Tibial artery (tissue), 4 donors: ENCODE measurements around the gene MYO1B.
A peak's percentile ranks its signal among the peaks of the same experiment; 100 is the strongest.

Source experiments
- DNase-seq, 2 donors: peaks; one replicate each; pipeline ENCODE4 v3.0.0-alpha.2; 2019
- H3K27ac ChIP-seq, 2 donors: fragments of 200-600 bp; sonication (generic) in 1 of 2; 1 replicate in 1 of 2; 2 replicates in 1 of 2; pipeline ENCODE4 v1.5.1; 2018 to 2019; ENCODE audit warnings: mild to moderate bottlenecking in 1 of 2
- H3K27me3 ChIP-seq, 2 donors: fragments of 200-600 bp; sonication (generic) in 1 of 2; one replicate each; pipeline versions ENCODE4 v1.5.1 to v1.6.0; 2016 to 2019
- H3K36me3 ChIP-seq, 3 donors: fragments of 200-600 bp; sonication (generic) in 2 of 3; one replicate each; pipeline ENCODE4 v1.5.1; 2016 to 2019; ENCODE audit warnings: mild to moderate bottlenecking in 2 of 3
- H3K4me1 ChIP-seq, 4 donors: fragments of 200-600 bp; sonication (generic) in 2 of 4; 1 replicate in 3 of 4; 2 replicates in 1 of 4; pipeline ENCODE4 v1.5.1; 2016 to 2019
- H3K4me3 ChIP-seq, 2 donors: fragments of 200-600 bp; sonication (generic) in 1 of 2; 1 replicate in 1 of 2; 2 replicates in 1 of 2; pipeline ENCODE4 v1.5.1; 2018 to 2019; ENCODE audit warnings: mild to moderate bottlenecking in 2 of 2
- H3K9me3 ChIP-seq, 3 donors: fragments of 200-600 bp; sonication (generic) in 1 of 3; one replicate each; pipeline ENCODE4 v1.5.1; 2016 to 2019
- intact Hi-C: fragments of 100-400 bp; cut with DNase I; formaldehyde crosslinking; loops from one replicate; pipeline ENCODE4 v1.15.0; 2023; ENCODE audit warnings: low total_unique reads
- TF ChIP-seq, protein P1 (sequence below), 2 experiments: fragments of 200-600 bp in 1 of 2; fragments of 450-650 bp in 1 of 2; IDR thresholded peaks; one replicate each; pipeline ENCODE4 v1.5.1; 2017 to 2019; ENCODE audit warnings: antibody characterized with exemption in 2 of 2, mild to moderate bottlenecking in 1 of 2, moderate library complexity in 1 of 2

Gene MYO1B

DNA sequence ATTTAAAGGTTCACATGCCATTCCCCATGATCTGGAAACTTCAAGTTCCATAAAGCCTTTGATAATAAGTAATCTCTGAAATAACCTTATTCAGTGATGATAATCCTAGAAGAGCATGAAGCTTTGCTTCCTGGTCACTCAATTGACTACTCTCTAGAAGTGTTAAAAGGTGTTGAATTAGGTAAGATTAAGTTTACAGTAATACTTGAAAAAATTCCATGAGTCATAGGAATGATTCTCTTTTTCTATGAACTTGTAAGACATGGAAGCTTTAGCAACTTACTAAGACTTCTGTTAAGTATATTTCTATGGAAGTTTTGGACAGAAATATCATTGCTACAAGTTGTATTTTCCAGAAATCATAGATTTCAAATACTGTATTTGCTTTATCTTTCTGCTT, 100.6 kb downstream of the MYO1B start:
- Histone ChIP-seq H3K4me3 (no peak overlapping the region), H3K27ac (no peak overlapping the region), H3K27me3 (no peaks in the 10 kb centered on the region), H3K4me1 (peaks cover 0 to 18% (median 0%) of the 10 kb centered on the region in 4 donors), H3K36me3 (peaks cover 0 to 6% (median 0%) of the 10 kb centered on the region in 3 donors), H3K9me3 (no peaks in the 10 kb centered on the region)
- DNase-seq: no peak
- TF ChIP-seq, protein P1, sequence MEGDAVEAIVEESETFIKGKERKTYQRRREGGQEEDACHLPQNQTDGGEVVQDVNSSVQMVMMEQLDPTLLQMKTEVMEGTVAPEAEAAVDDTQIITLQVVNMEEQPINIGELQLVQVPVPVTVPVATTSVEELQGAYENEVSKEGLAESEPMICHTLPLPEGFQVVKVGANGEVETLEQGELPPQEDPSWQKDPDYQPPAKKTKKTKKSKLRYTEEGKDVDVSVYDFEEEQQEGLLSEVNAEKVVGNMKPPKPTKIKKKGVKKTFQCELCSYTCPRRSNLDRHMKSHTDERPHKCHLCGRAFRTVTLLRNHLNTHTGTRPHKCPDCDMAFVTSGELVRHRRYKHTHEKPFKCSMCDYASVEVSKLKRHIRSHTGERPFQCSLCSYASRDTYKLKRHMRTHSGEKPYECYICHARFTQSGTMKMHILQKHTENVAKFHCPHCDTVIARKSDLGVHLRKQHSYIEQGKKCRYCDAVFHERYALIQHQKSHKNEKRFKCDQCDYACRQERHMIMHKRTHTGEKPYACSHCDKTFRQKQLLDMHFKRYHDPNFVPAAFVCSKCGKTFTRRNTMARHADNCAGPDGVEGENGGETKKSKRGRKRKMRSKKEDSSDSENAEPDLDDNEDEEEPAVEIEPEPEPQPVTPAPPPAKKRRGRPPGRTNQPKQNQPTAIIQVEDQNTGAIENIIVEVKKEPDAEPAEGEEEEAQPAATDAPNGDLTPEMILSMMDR (IDR thresholded peaks at IDR 0.05): no peak
- intact Hi-C loops: no loop called here

GRCh38 chr2:191347154-191347553, 102.0 kb downstream of the MYO1B start:
- no peak for DNase-seq
- H3K27ac ChIP-seq: no peak overlapping the region
- intact Hi-C loops: no loop called here
- no peaks in the 10 kb centered on the region for H3K9me3 ChIP-seq
- peaks cover 0 to 25% (median 0%) of the 10 kb centered on the region in 4 donors for H3K4me1 ChIP-seq
- H3K27me3 ChIP-seq: no peaks in the 10 kb centered on the region
- TF ChIP-seq, protein P1 (IDR thresholded peaks at IDR 0.05): no peak
- peaks cover 0 to 1% (median 0%) of the 10 kb centered on the region in 3 donors for H3K36me3 ChIP-seq
- no peak overlapping the region for H3K4me3 ChIP-seq

DNA sequence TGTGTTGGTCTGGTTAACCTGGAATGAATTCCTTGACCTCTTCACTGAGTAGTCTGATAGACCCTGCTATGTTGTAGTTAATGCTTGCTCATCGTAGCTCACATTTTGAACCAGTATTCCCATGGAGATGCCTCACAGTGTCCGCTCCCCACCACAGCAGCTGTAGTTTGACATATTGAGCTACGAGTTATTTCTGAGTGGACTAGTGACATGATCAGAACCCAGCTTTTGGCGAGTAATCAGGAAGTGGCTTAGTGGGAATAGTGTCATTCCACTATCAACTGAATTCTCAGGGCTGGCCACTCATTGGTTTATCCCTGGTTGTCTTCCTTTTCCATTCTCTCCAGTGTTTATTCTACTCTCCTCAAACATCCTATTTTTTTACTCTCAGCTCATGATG, 102.7 kb downstream of the MYO1B start:
- intact Hi-C loops: no loop called here
- Histone ChIP-seq H3K27me3 (no peaks in the 10 kb centered on the region), H3K4me3 (no peak overlapping the region), H3K27ac (no peak overlapping the region), H3K36me3 (no peaks in the 10 kb centered on the region), H3K4me1 (peaks cover 0 to 25% (median 0%) of the 10 kb centered on the region in 4 donors), H3K9me3 (no peaks in the 10 kb centered on the region)
- no peak for DNase-seq
- TF ChIP-seq, protein P1 (IDR thresholded peaks at IDR 0.05): no peak

- no peak for DNase-seq
- H3K4me3 ChIP-seq: no peak overlapping the region
- H3K9me3 ChIP-seq: no peaks in the 10 kb centered on the region
- intact Hi-C loops: no loop called here
- H3K27me3 ChIP-seq: no peaks in the 10 kb centered on the region
- peaks cover 0 to 21% (median 0%) of the 10 kb centered on the region in 4 donors for H3K4me1 ChIP-seq
- H3K27ac ChIP-seq: peak overlapping the region in 1 of 2 donors; percentile 15
- TF ChIP-seq, protein P1 (IDR thresholded peaks at IDR 0.05): no peak
- no peaks in the 10 kb centered on the region for H3K36me3 ChIP-seq
Measured at GRCh38 chr2:191349990-191350389, 104.8 kb downstream of the MYO1B start.

DNA sequence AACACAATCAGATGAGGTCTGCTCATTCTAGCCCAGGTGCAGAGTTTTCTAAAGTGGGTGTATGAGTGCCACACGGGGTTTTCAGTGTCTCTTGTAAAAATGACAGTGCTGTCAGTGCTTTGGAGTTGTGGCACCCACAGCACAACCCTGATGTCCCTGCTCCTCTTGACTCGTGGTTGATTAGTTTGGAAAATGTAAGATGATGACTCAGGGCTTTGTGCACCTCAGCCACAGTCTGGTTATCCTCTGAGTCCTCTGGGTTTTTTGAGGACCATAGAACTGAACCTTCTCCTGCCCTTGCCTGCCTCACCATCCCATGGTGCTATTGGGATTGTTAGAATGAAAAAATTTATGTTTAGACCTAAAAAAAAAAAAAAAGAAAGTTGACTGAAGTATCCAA, 105.6 kb downstream of the MYO1B start:
- Histone ChIP-seq H3K4me1 (peaks cover 0 to 21% (median 0%) of the 10 kb centered on the region in 4 donors), H3K27me3 (no peaks in the 10 kb centered on the region), H3K36me3 (no peaks in the 10 kb centered on the region), H3K27ac (no peak overlapping the region), H3K9me3 (no peaks in the 10 kb centered on the region), H3K4me3 (no peak overlapping the region)
- TF ChIP-seq, protein P1 (IDR thresholded peaks at IDR 0.05): no peak
- no peak for DNase-seq
- intact Hi-C loops: no loop called here

DNA sequence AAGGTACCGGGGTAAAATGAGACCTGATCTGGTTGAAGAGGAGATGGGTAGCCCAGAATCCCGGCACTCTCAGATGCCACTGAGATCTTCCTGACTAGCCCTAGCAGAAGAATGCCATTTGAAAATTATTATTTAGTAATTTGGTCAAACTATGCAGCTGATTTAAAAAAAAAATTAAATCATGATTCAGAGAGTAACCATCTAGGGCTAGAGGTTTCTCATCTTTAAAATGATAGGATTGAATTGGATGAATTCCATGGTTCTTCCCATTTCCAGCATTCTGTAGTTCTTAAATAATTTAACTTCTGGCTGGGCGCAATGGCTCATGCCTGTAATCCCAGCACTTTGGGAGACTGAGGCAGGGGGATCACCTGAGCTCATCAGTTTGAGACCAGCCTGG, 106.1 kb downstream of the MYO1B start:
- Histone ChIP-seq H3K9me3 (no peaks in the 10 kb centered on the region), H3K4me3 (no peak overlapping the region), H3K4me1 (peaks cover 0 to 21% (median 0%) of the 10 kb centered on the region in 4 donors), H3K27ac (no peak overlapping the region), H3K36me3 (no peaks in the 10 kb centered on the region), H3K27me3 (no peaks in the 10 kb centered on the region)
- DNase-seq: no peak
- TF ChIP-seq, protein P1 (IDR thresholded peaks at IDR 0.05): no peak
- intact Hi-C loops: no loop called here
